IPS-18c (cell line): ENCODE measurements around the gene PDC.
"Not testable (repeated sequence)": the region's sequence is repeated elsewhere in the genome, so short reads cannot be mapped to it uniquely, and the experiment has no call there.

Source experiments
- H3K4me3 ChIP-seq: 2 replicates; pipeline ENCODE4 v1.7.0; 2013; ENCODE audit warnings: low read depth, mild to moderate bottlenecking, low read length, moderate library complexity; ENCODE audit not compliant: insufficient read depth
- H3K9me3 ChIP-seq: one replicate; pipeline ENCODE4 v1.6.1; 2013; ENCODE audit warnings: mild to moderate bottlenecking, low read length, moderate library complexity; ENCODE audit not compliant: control insufficient read depth, insufficient read depth

PDC gene

GRCh38 chr1:186479162-186479561 lies 18.2 kb upstream of the PDC start:
- Histone ChIP-seq H3K9me3 (no peaks in the 10 kb centered on the region), H3K4me3 (no peak overlapping the region)

- Histone ChIP-seq H3K9me3 (no peaks in the 10 kb centered on the region), H3K4me3 (no peak overlapping the region)
Measured at GRCh38 chr1:186476264-186477040, 15.5 kb upstream of the PDC start.

- Histone ChIP-seq H3K9me3 (no peaks in the 10 kb centered on the region), H3K4me3 (no peak overlapping the region)
Measured at GRCh38 chr1:186474208-186474607, 13.3 kb upstream of the PDC start.

- H3K4me3 ChIP-seq: no peak overlapping the region
- H3K9me3 ChIP-seq: no peaks in the 10 kb centered on the region
Measured at GRCh38 chr1:186473047-186473446, 12.1 kb upstream of the PDC start.

- peaks cover 2% of the 10 kb centered on the region for H3K9me3 ChIP-seq
- H3K4me3 ChIP-seq: no peak overlapping the region
Measured at GRCh38 chr1:186465946-186466345, 5.0 kb upstream of the PDC start.

- not testable (repeated sequence) for H3K9me3 ChIP-seq, H3K4me3 ChIP-seq
Measured at GRCh38 chr1:186465491-186465890, 4.6 kb upstream of the PDC start.

- peaks cover 2% of the 10 kb centered on the region for H3K9me3 ChIP-seq
- no peak overlapping the region for H3K4me3 ChIP-seq
Measured at GRCh38 chr1:186463926-186464325, 3.0 kb upstream of the PDC start.

- peaks cover 2% of the 10 kb centered on the region for H3K9me3 ChIP-seq
- no peak overlapping the region for H3K4me3 ChIP-seq
Measured at GRCh38 chr1:186463511-186463910, 2.6 kb upstream of the PDC start.

- H3K4me3 ChIP-seq, H3K9me3 ChIP-seq: not testable (repeated sequence)
Measured at GRCh38 chr1:186459161-186459560, 1.8 kb downstream of the PDC start.

- H3K4me3 ChIP-seq: no peak overlapping the region
- no peaks in the 10 kb centered on the region for H3K9me3 ChIP-seq
Measured at GRCh38 chr1:186456729-186457255, 4.1 kb downstream of the PDC start.

GRCh38 chr1:186454981-186455380 lies 5.9 kb downstream of the PDC start:
- no peak overlapping the region for H3K4me3 ChIP-seq
- no peaks in the 10 kb centered on the region for H3K9me3 ChIP-seq

GRCh38 chr1:186446152-186446551 lies 14.8 kb downstream of the PDC start:
- Histone ChIP-seq H3K9me3 (no peaks in the 10 kb centered on the region), H3K4me3 (no peak overlapping the region)

- Histone ChIP-seq H3K9me3 (no peaks in the 10 kb centered on the region), H3K4me3 (no peak overlapping the region)
Measured at GRCh38 chr1:186443638-186444037, 17.3 kb downstream of the PDC start.

- H3K9me3 ChIP-seq: no peaks in the 10 kb centered on the region
- no peak overlapping the region for H3K4me3 ChIP-seq
Measured at GRCh38 chr1:186442651-186443375, 18.1 kb downstream of the PDC start.

GRCh38 chr1:186440584-186440983 lies 20.3 kb downstream of the PDC start:
- Histone ChIP-seq H3K9me3 (no peaks in the 10 kb centered on the region), H3K4me3 (no peak overlapping the region)

- H3K9me3 ChIP-seq: no peaks in the 10 kb centered on the region
Measured at GRCh38 chr1:186438567-186438966, 22.3 kb downstream of the PDC start.

GRCh38 chr1:186435336-186435735 lies 25.6 kb downstream of the PDC start:
- H3K4me3 ChIP-seq: no peak overlapping the region

More at GRCh38 chr1:186438567-186438966, 22.3 kb downstream of the PDC start:
- no peak overlapping the region for H3K4me3 ChIP-seq

GRCh38 chr1:186429017-186429416 lies 31.9 kb downstream of the PDC start:
- H3K9me3 ChIP-seq: no peaks in the 10 kb centered on the region
- no peak overlapping the region for H3K4me3 ChIP-seq

More at GRCh38 chr1:186435336-186435735, 25.6 kb downstream of the PDC start:
- no peaks in the 10 kb centered on the region for H3K9me3 ChIP-seq
